ENCODE measurements around the gene ZNF415.

DNA sequence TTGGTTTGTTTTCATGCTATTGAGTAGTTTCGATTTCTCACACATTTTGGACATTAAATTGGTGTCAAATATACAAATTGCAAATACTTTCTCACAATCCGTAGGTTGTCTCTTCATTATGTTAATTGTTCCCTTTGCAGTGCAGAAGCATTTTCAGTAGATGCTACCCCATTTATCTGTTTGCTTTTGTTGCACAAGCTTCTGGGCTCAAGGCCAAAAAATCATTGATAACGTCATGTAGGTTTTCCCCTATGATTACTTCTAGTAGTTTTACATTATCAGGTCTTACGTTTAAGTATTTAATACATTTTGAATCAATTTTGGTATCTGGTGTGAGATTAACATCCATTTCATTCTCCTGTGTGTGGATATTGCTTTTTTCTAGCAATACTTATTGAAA is 40.2 kb upstream of the ZNF415 start:
- TF ChIP-seq ZNF274 (IDR thresholded peaks at IDR 0.05; ENCODE audit: borderline replicate concordance, low read depth, low read length) (no peak), KLF10 (CRISPR knock-in tag; IDR thresholded peaks at IDR 0.05) (no peak)

Data from K562 (cell line).